ENCODE measurements around the gene L3HYPDH.
A peak's percentile ranks its signal among the peaks of the same experiment; 100 is the strongest.

Gene L3HYPDH

GRCh38 chr14:59511916-59512575 is 27.8 kb upstream of the L3HYPDH start:
- DNase-seq (ENCODE audit: low spot score) (no peak), ATAC-seq (ENCODE audit: low read depth) (no peak; the same call in 2 of the 3 replicates)
- Histone ChIP-seq H3K4me1 (ENCODE audit: insufficient read depth, poor library complexity, severe bottlenecking) (no peaks in the 10 kb centered on the region), H3K27me3 (ENCODE audit: insufficient read depth, poor library complexity, severe bottlenecking) (no peaks in the 10 kb centered on the region), H3K27ac (ENCODE audit: poor library complexity, severe bottlenecking) (no peak overlapping the region), H3K36me3 (ENCODE audit: low read depth) (no peaks in the 10 kb centered on the region), H3K9me3 (ENCODE audit: severe bottlenecking) (peaks cover 2% of the 10 kb centered on the region), H3K4me3 (ENCODE audit: severe bottlenecking) (no peak overlapping the region)
- TF ChIP-seq CTCF (IDR thresholded peaks at IDR 0.05; ENCODE audit: poor library complexity, severe bottlenecking) = peak; percentile 44

GRCh38 chr14:59510966-59511365 is 26.8 kb upstream of the L3HYPDH start:
- H3K4me1 ChIP-seq (ENCODE audit: insufficient read depth, poor library complexity, severe bottlenecking) = no peaks in the 10 kb centered on the region
- no peak overlapping the region for H3K27ac ChIP-seq (ENCODE audit: poor library complexity, severe bottlenecking)
- no peak for TF ChIP-seq CTCF (IDR thresholded peaks at IDR 0.05; ENCODE audit: poor library complexity, severe bottlenecking)
- peaks cover 2% of the 10 kb centered on the region for H3K9me3 ChIP-seq (ENCODE audit: severe bottlenecking)
- H3K4me3 ChIP-seq (ENCODE audit: severe bottlenecking) = no peak overlapping the region
- no peaks in the 10 kb centered on the region for H3K27me3 ChIP-seq (ENCODE audit: insufficient read depth, poor library complexity, severe bottlenecking)
- ATAC-seq (ENCODE audit: low read depth) (no peak), DNase-seq (ENCODE audit: low spot score) (no peak)
- H3K36me3 ChIP-seq (ENCODE audit: low read depth) = no peaks in the 10 kb centered on the region

GRCh38 chr14:59510001-59510400 is 25.8 kb upstream of the L3HYPDH start:
- Histone ChIP-seq H3K27ac (ENCODE audit: poor library complexity, severe bottlenecking) (no peak overlapping the region), H3K4me3 (ENCODE audit: severe bottlenecking) (no peak overlapping the region), H3K36me3 (ENCODE audit: low read depth) (peaks cover 2% of the 10 kb centered on the region; the same call in 1 of the 2 replicates), H3K27me3 (ENCODE audit: insufficient read depth, poor library complexity, severe bottlenecking) (no peaks in the 10 kb centered on the region), H3K9me3 (ENCODE audit: severe bottlenecking) (peaks cover 2% of the 10 kb centered on the region), H3K4me1 (ENCODE audit: insufficient read depth, poor library complexity, severe bottlenecking) (no peaks in the 10 kb centered on the region)
- no peak for TF ChIP-seq CTCF (IDR thresholded peaks at IDR 0.05; ENCODE audit: poor library complexity, severe bottlenecking)
- DNase-seq (ENCODE audit: low spot score) (no peak), ATAC-seq (ENCODE audit: low read depth) (no peak; the same call in 2 of the 3 replicates)

GRCh38 chr14:59509101-59509500 is 24.9 kb upstream of the L3HYPDH start:
- peaks cover 2% of the 10 kb centered on the region for H3K9me3 ChIP-seq (ENCODE audit: severe bottlenecking)
- DNase-seq (ENCODE audit: low spot score) = no peak

More at GRCh38 chr14:59509101-59509500, 24.9 kb upstream of the L3HYPDH start:
- H3K4me1 ChIP-seq (ENCODE audit: insufficient read depth, poor library complexity, severe bottlenecking) = no peaks in the 10 kb centered on the region
- peaks cover 11% of the 10 kb centered on the region for H3K36me3 ChIP-seq (ENCODE audit: low read depth)
- no peak overlapping the region for H3K27ac ChIP-seq (ENCODE audit: poor library complexity, severe bottlenecking)
- no peak for TF ChIP-seq CTCF (IDR thresholded peaks at IDR 0.05; ENCODE audit: poor library complexity, severe bottlenecking)
- no peaks in the 10 kb centered on the region for H3K27me3 ChIP-seq (ENCODE audit: insufficient read depth, poor library complexity, severe bottlenecking)
- ATAC-seq (ENCODE audit: low read depth) = no peak
- H3K4me3 ChIP-seq (ENCODE audit: severe bottlenecking) = no peak overlapping the region
